ENCODE measurements around the gene CCDC85A. TPM values are rescaled to one million over a fixed set of nuclear protein-coding genes. Genes with fewer than 3 reads are reported as not detected.

The CCDC85A gene
- polyA plus RNA-seq, 1 donor, result 1.2 TPM

DNA sequence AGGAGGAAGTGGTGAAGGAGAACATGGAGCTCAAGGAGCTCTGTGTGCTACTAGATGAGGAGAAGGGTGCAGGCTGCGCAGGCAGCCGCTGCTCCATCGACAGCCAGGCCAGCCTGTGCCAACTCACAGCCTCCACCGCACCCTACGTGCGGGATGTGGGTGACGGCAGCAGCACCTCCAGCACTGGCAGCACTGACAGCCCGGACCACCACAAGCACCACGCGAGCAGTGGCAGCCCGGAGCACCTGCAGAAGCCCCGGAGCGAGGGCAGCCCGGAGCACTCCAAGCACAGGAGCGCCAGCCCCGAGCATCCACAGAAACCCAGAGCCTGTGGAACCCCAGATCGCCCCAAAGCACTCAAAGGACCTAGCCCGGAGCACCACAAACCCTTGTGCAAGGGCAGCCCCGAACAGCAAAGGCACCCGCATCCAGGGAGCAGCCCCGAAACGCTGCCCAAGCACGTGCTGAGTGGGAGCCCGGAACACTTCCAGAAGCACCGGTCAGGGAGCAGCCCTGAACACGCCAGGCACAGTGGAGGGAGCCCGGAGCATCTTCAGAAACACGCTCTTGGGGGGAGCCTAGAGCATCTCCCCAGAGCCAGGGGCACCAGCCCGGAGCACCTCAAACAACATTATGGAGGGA lies 9.0 kb downstream of the CCDC85A start:
- DNase-seq, result no peak

DNA sequence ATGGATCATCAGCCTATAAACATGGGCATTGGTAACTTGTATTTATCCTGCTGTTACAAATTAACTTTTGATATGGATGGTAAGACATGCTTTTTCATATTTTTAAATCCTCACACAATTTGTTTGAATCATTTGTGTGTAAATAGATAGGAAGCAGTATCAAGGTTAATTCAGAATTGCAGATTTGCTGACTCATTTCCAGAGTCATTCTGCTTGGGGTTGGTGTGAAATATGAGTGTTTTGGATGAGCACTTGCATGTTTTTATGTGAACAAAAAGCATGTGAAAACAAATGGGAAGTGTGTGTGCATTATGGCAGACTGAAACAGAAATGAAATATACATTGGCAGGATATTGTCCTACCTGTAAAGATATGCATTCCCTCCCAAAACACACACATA lies 11.8 kb downstream of the CCDC85A start:
- no peak for DNase-seq

DNA sequence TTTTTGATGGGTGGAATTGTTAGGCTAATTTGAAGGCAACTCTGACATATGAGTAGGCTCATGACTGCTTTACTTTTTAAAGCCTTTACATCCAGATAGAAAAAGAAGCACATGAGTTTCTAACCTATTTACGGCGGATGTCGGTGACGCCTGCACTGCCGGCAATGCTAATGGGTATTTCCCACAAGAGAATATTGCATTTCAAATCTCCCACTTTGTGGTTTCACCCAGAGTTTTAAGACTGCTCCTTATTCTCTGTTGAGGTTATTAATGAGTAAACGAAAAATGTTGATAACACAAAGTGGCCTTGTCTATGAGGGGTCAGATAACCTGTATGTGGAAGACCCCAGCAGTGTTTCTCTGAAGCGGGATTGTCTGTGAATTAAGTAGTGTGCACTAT lies 14.0 kb downstream of the CCDC85A start:
- DNase-seq, result no peak

DNA sequence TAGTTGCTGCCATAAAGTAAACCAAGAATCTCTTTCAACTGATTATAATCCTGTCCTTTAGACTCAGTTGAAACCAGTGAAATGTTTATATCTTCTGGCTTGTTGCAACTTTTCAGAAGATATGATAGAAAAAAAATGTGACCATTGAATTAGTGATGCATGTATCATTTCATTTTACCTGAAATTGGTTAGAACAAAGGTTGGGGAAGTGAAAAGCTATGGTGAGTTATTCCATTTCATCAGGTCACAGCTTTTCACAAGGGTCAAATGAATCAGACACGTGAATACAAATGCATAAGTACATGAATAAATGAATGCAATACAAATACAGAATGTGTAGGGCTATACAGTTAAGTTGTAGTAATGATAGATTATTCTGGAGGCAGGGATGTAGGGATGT lies 15.1 kb downstream of the CCDC85A start:
- no peak for DNase-seq

DNA sequence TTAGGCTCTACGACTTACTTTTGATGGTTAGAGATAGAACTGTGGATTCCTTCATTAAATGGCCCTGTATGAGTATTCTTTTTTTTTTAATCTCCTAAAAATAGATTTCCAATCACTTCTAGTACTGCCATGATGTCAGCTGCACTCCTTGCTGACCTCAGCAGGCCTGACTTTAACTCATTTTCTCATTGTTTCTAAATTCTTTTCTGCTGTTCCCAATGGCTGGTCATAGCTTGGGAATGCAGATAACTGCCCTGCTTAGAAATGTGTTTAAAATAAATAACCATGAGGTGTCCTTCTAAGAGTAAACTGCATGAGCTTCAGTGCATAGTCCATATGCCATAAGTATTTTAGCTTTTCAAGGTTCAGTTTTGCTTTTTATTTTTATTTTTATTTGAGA lies 15.7 kb downstream of the CCDC85A start:
- DNase-seq, result no peak

DNA sequence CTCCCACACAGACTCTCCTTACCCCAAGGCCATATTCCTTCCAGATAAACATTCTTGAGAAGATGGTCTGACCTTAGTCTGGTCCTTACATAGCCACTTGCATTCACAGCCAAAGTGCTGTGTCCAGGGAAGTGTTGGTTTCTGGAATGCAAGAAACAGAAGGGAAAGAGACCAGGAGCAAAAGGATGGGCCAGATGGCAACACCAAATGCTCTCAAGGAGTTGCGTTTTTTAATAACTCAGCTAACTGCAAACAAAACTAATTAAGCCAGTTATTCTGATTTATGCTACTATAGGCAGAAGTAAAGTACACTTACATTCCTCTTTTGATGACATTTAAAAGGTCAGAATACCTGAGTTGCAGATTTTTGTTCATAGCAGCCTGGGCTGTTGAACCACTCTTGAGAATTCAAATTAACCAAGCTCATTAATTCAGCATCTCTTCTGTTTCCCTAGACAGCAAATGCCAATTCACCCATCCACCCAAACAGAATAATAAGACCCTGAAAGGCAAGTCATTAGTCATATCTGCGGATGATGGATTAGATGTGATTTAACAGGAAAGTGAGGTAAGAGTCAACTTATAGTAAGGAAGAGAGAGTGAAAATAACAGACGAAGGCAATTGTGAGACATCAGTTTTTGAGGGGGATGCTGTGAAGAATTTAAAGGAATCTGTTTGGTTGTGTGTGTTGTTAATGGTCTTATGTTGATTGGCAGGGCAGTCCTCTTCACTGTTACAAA lies 18.8 kb downstream of the CCDC85A start:
- DNase-seq, result no peak

DNA sequence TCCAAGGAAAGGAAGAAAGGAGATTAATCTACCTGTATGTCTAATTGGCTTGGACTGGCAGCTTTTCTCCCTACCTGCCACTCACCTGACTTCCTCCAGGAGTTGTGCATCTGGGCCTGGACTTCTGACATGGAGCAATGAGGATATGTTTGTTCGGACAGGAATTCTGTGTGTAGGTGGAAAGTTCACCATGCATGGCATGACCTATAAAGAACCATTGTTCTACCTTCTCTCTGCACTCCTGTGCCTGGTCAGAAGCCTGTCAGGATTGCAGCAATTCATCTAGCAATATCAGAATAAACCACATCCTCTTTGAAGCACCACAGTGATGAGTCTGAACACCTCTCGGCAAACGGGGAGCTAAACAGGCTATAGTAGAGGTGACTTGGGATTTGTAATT lies 20.8 kb downstream of the CCDC85A start:
- no peak for DNase-seq

DNA sequence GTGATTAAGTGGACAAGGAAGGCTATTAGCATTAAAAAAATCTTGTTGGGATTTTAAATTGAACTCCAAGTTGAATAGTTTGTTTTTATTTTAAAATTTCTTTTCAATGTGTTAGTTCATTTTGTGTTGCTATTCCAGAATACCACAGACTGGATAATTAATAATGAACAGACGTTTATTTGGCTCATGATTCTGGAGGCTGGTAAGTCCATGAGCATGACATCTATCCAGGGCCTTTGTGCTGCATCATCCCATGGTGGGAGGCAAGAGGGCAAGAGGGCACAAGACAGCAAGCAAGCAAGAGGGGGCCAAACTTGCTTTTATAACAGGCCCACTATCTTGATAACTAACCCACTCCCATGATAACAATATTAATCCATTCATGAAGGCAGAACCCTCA lies 22.5 kb downstream of the CCDC85A start:
- no peak for DNase-seq

DNA sequence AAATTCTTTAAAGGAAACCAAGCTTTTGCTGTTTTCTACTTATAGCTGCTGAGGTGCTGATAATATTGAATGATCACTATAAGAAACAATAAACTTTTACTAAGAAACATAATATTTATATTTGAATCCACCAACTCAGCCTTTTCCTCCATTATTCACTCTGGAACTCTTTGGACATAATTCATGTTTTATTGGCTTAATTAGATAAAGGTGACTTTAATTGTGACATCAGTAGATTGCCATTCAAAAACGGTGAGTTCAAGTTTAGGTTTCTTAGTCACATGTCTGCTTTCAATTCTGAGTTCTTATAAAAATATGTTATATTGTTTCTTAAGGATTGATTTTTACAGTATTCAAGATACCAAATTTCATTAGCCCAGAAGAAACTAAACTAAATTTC lies 24.0 kb downstream of the CCDC85A start:
- DNase-seq, result no peak

DNA sequence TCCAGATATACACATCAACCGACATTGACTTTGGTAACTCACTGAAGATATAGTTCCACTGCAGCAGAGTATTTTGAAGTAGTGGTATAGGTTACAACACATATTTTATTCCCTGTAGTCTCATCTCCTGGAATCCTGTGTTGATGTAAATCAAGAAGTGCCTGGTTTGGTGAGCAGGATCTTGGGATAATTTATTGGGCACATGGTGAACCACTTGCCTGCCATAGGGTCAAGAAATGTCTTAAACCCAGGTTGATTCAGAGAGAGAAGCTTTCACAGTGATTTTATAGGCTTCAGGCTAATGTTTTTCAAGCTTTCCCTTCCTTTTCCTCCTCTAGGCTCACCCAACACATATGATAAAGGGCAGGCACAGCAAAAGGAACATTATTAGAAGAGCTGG lies 24.6 kb downstream of the CCDC85A start:
- peak; percentile 27 for DNase-seq

DNA sequence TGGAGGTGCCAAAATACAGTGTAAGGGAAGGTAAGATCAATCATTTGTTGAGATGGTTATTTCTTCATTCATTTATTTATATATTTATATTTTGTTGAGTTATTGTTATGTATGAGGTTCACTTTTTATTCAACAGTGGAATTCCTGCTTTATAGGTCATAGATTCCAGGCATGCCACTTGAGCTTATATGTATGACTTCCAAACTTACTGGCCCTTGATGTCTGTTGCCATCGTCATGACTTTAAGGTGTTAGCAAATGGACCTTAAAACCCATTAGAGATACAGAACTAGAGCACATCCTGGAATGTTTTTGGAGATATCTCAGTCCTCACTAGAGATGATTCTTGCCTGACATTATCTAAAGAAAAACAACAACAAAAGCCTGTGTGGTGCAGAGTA lies 25.9 kb downstream of the CCDC85A start:
- no peak for DNase-seq

DNA sequence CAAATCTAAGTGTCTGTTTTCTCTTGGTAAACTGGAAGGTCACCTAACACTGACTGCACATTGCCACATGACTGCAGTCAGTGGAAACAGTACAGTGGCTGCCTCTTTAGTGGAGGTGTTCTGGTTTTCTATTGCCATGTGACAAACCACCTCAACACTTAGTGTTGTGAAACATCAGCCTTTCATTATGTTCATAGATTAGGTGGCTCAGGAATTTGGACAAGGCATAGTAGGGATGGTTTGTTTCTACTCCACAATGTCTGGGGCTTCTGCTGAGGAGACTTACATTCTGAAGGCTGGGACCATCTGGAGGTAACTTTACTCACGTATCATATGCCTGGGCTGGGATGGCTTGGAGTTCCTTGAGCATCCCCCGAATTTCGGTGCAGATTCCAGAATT lies 26.5 kb downstream of the CCDC85A start:
- no peak for DNase-seq

DNA sequence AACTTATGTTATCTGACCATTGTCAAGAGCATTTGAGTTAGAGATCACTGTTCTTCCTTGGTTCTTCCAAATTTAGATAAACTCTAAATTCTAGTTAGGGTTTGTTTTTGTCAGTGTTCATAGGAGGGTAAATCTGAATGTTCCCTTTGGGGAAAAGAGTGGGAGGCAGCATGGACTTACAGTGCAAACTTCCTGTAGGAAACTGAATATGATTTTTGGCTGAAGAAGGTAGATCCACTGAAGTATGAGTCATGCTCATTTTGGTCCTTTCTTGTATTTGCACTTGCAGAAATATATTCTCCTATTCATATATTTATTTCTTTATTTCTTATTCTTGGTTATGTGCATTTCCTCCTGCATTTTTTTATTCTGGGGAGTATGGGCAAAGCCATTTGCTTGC lies 27.3 kb downstream of the CCDC85A start:
- no peak for DNase-seq

DNA sequence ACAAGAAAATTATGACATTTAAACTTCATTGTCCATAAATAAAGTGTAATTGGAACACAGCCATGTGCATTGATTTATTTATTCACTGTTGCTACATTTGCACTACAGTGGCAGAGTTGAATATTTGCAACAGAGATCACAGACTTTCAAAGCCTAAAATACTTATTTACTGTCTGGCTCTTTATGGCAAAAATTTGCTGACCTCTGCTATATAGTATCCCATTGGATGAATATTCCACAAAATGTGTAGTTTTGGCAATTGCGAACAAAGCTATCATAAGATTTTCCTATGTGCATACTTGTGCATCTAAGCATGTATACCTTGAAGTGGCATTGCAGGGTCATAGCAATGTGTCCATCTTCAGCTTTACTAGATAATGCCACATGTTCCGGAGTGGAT lies 32.1 kb downstream of the CCDC85A start:
- DNase-seq, result no peak

DNA sequence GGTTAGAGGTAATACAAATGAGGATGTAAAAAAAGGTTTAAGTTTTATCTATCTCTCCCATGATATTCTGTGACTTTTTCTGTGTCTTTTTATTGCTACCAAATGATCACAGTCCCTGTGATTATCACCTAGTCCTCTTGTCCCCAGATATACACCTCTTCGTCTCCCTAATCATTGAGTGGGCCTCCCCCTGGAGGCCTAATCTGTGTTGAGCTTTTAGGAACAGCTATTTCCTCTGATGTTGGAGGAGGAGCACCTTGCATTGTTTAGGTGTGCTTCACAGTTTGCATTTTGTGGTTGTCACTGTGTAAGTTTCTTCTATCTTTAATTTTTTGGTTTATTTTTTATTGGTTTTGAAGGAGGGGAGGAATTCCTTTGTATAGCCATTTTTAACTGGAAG lies 33.3 kb downstream of the CCDC85A start:
- DNase-seq, result no peak

DNA sequence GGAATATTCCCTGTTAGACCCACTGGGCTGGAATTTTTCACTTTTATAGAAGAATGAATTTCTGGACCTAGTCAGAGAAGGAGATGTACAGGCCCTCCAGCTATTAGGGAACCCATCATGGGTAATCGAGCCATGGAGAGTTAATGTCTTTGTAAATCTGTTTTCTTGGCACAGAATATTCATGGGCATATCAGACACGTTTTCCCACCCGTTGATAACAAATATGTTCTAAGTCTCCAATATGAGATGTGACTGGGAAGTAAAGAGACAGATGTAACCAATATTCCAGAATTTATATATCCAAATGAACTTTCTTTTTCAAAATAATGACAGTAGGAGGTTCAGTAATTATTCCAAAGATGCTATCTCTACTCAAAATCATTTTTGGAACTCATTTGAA lies 38.7 kb downstream of the CCDC85A start:
- DNase-seq, result no peak

DNA sequence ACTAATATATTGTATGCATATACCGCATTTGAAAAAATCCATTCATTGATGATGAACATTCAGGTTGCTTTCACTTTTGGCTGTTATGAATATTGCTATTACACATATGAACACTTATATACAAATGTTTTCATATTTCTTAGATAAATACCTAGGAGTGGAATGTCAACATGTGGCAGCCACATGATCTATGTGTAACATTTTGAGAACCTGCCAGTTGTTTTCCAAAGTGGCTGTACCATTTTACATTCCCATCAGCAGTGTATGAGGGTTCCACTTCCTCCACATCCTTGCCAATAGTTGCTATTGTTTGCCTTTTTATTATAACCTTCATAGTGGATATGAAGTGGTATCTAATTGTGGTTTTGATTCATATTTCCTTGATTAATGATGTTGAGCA lies 40.5 kb downstream of the CCDC85A start:
- DNase-seq, result no peak

DNA sequence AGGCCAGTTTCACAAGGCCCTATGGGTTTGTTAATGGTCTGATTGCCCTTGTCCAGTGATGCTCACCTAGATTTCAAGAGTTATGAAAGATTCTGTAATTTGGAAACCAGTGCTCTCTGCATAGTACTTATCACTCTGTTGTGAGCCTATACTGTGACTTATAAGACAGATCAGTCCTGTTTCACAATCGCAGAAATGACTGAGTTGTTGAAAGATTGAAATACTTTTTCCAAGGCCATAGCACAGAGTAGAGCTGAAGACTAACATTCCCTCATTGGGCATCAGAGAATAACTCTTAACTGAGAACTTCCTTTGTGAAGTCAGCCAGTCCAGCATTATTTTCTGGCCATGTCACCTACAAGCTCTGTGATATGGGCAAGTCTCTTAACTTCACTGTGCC lies 44.0 kb downstream of the CCDC85A start:
- DNase-seq, result no peak

DNA sequence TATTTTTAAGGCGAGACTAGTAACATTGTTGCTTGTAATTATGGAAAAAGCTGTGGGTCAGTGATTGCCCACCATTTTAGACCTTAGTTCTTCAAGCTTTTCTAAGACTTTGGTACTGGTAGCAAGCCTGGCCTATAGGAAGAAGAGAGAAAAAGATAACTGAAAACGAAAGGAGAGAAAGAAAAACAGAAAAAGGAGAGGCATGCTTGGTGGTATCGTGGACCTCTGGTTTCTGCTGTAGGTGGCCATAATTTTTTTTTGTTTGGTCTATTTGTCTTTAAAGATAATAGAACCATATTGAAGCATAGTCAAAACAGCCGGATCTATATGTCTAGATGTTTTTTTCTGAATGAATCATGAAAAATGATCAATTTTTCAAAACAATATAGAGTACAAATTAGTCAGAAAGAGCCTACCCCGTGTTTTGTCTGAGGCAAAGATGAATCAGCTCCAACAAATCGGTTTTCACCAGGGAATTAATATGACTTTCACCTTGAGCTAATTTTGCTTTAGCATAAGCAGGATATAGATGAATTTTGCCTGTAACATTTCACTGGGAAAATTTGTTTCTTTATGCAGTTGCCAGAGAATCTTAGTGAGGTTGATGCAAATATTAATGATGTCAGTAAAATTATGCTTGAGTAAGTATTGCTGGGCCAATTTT lies 45.7 kb downstream of the CCDC85A start:
- DNase-seq, result no peak

DNA sequence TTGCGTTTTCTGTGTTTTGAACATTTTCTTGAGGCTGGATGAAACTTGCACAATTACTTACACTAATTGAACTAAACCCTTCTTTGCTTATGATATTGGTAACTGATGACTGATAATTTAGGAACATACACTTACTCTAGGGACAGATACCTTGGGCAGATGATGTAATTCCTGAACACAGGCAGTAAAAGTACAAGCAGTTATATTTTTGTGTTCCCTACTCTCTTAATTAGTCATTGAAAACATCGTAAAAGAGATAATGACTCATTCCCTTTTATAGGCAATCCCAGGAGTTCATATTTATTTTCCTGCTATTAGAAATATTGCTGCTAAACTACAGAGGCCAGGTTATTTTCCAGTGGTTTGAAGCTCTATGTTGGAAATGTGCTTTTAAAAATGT lies 46.4 kb downstream of the CCDC85A start:
- DNase-seq, result no peak

DNA sequence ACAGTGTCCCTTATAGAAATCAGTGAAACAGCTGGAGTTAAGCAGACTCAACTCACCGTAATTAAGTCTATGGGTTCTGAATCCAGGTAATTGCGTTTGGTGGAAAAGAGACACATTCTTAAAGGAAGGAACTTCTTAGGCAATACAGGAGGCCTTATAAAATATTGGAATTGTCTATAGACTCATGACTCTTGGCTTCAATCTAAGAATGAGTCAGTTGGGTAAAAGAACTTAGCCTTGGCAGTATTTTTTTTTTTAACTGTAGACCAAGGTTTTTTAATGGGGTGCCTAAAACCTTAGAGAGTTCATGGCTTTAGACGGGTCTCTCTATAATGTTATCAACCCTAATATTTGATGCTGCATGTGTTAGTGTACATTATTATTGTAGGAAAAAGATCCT lies 47.6 kb downstream of the CCDC85A start:
- no peak for DNase-seq

DNA sequence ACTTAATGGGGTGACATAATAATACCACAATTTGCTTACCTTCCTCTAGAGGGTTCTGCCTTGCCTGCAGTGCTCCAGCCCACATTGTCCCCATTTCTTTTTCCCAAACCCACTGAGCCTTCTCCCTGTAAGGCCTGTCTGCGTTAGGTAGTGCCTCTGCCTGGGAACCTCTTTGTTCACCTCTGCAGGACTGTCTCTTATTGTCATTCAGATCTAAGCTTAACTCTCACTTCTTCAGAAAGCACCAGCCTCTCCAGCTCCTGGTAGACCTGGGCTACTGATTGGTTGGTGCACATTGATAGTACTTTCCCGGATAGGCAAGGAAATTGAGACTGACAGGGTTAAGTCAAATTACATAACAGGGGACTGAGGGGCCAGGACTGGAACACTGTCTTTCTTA lies 49.1 kb downstream of the CCDC85A start:
- no peak for DNase-seq

DNA sequence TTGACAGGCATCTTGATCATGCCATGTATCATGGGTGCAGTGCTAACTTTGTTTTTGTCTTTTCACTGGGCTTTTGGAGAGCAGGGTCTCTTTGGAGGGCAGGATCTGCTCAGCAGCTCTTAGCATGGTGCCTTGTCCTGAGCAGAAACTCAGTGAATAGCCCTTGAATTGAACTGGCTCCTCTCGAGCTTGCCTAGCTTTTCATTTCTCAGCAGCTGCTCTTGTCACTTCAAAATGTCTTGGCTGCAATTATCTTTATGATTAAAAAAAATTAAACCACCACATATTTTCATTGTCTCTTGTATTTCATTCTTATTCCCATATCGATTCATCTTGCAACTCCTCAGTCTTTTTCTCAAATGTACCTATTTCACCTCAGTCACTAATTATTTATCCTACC lies 50.5 kb downstream of the CCDC85A start:
- no peak for DNase-seq

DNA sequence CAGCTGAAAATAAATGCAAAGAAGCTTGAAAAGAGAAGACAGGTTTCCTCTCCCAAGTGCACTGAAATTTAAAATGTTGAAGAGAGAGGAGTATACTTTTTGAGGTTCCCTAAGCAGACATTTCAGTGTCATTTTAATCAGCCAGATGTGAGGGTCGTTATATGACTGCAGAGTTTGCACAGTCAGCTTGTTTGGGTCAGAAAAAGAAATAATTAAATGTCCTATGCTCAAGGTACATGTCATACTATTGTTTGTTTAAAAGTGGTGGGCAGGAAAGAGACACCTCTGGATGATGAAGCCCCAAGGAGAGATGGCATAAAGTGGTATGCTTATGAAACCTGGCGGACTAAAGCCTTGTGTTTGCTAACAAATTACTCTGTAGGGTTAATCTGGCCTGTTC lies 55.2 kb downstream of the CCDC85A start:
- DNase-seq, result no peak
